Dermis microvascular lymphatic vessel endothelial cell (primary cell): ENCODE results near the gene PCSK1N. TPM values are rescaled to one million over a fixed set of nuclear protein-coding genes. Genes with fewer than 3 reads are reported as not detected.
"Not testable (repeated sequence)": the region's sequence is repeated elsewhere in the genome, so short reads cannot be mapped to it uniquely, and the experiment has no call there.

Experiments used
- DNase-seq, 2 donors: peaks; one replicate each; pipeline versions ENCODE4 v3.0.0 to v3.0.0-alpha.2; 2010; ENCODE audit warnings: low read depth in 2 of 2
- total RNA-seq: library from RNA; depleted of rRNA; stranded (reverse); fragments of >200 nt; gene quantifications from 2 replicates; pipeline ENCODE4 v1.2.1, GENCODE V29; 2014

The PCSK1N gene
- total RNA-seq, 1 donor from 2014 or later: under 0.01 TPM

DNA sequence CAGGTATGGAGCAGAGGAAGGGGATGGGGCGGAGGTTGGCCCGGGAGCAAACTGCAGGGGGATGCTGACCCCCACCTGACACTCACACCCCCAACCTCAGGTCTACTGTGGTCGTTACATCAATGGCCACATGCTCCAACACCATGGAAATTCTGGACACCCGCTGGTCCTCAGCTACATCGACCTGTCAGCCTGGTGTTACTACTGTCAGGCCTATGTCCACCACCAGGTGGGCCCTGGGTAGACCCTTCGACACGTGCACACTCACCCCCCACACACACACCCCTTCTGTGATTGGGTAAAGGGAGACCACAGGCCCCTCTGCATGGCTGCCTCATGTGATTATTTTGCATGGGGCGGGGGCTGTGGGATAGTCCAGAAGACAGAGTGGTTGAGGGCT, 11.3 kb downstream of the PCSK1N start:
- DNase-seq: no peak

DNA sequence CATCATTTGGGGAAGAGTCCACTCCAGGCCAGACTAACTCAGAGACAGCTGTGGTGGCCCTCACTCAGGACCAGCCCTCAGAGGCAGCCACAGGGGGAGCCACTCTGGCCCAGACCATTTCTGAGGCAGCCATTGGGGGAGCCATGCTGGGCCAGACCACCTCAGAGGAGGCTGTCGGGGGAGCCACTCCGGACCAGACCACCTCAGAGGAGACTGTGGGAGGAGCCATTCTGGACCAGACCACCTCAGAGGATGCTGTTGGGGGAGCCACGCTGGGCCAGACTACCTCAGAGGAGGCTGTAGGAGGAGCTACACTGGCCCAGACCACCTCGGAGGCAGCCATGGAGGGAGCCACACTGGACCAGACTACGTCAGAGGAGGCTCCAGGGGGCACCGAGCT, 12.4 kb downstream of the PCSK1N start:
- DNase-seq: no peak

DNA sequence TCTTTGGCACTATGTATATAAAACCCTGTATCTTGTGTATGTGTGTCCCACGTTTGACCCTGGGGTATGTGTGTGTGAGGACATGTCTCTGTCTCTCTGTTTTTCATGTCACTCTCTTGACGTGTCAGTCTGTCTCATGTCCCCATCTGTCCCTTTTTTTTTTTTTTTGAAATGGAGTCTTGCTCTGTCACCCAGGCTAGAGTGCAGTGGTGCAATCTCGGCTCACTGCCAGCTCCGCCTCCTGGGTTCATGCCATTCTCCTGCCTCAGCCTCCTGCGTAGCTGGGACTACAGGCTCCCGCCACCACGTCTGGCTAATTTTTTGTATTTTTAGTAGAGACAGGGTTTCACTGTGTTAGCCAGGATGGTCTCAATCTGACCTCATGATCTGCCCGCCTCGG, 16.0 kb downstream of the PCSK1N start:
- not testable (repeated sequence) for DNase-seq

DNA sequence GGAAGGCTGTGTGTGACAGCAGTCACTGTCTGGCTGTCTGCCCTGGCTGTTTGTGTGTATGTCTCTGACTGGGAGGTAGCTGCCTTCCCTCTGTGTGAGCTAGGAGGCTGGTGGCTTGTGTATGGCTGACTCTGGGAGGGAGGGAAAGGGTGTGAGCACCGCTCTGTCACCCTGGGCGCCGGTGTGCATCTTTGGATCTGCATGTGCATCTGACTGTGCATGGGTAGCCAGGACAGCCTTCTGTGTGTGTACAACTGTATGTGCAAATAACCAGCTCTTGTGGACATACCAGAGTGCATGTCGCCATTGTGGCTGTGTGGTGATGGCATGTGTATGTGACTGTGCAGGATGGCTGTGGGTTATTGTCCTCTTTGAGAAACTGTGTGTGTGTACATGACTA, 16.5 kb downstream of the PCSK1N start:
- no peak for DNase-seq

DNA sequence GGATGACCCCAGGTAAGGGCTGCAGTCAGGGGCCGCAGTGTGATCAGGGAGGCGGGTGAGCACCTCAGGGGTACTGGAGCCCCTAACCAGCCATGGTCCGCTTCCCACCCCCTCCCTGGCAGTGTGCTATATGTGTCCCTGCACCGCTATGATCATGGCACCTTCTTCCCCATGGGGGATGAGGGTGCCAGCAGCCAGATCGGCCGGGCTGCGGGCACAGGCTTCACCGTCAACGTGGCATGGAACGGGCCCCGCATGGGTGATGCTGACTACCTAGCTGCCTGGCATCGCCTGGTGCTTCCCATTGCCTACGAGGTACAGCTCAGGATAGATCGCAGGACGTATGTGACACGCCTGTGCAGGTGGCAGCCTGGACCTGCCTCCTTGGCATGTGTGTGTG, 17.3 kb downstream of the PCSK1N start:
- no peak for DNase-seq

DNA sequence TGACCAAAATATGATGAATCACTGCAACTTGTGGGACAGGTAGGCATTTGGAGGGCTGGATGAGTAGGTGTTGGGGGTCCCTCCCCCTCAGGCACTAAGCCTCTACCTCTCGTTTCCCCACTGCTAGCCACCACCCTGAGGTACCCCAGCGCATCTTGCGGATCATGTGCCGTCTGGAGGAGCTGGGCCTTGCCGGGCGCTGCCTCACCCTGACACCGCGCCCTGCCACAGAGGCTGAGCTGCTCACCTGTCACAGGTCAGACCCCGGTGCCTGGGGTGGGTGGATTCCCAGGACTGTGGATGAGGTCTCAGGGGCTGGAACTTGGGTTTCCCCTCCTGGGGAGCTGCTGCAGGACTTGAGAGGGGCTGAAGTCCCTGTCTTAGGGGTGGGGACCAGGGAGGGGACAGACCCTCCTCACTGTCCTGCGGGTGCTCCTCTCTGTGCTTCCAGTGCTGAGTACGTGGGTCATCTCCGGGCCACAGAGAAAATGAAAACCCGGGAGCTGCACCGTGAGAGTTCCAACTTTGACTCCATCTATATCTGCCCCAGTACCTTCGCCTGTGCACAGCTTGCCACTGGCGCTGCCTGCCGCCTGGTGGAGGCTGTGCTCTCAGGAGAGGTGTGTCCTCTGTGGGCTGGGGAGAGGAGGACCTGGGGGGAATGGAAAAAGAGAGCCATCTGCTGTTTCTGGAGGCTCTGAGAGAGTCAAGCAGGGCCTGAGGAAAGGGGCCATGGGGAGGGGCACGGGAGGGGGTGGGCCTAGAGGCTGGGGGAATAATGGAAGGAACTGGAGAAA, 19.2 kb downstream of the PCSK1N start:
- no peak for DNase-seq

DNA sequence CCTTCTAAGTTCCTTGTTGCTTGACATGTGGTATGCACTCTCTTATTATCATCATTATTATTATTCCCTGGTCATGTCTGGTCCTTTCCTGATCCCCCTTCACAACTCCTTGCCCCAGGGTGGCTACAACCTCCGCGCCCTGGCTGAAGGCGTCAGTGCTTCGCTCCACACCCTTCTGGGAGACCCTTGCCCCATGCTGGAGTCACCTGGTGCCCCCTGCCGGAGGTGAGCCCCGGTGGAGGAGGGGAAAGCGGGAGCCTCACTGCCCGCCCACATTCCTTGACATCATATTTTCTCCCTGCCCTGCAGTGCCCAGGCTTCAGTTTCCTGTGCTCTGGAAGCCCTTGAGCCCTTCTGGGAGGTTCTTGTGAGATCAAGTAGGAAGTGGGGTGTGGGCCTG, 20.1 kb downstream of the PCSK1N start:
- DNase-seq: no peak

DNA sequence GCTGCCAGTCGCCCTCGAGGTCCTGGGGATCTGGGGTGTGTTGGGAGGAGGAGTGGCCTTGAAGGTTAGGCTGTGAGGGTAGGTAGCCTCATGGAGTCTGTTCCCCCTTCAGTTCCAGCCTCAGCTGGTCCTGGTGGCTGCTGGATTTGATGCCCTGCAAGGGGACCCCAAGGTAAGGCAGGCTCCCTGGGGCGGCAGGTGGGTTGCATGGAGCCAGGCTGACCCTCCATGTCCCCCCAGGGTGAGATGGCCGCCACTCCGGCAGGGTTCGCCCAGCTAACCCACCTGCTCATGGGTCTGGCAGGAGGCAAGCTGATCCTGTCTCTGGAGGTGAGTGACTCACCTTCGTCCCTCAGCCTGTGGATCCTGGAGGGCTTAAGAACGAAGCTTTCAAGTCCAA, 20.7 kb downstream of the PCSK1N start:
- no peak for DNase-seq

DNA sequence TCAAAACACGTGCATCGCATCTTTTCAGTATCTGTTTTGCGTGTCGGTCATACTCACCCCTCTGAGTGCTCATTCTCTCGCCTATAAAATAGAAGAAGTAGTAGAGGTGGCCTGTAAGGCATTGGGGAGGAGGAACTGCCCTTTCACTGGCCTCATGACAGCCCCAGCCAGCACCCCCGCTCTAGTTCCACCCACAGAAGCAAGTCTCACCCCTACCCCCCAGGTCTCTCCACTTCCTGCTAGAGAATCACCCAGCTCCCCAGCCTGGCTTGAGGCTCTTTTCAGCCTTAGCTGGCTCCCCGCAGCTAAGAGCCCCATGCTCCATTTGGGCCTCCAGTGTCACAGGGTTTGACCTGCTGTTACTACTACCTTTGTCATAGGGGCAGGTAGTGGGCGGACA, 21.8 kb downstream of the PCSK1N start:
- DNase-seq: no peak

DNA sequence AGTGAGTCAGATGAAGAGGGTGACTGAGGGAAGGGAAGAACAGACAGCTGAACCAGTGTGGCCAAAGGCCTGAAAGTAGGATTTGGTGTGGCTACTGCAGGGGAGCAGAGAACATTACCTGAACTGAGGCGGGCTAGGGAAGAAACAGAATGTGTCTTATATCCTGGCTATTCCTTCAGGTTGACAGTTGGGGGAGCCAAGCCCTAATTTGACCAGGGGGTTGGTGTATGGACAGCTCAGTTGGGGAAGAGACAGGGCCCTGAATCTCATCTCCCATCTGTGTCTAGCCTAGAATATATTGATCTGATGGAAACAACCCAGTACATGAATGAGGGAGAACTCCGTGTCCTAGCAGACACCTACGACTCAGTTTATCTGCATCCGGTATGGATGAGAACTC, 29.3 kb downstream of the PCSK1N start:
- DNase-seq: no peak

DNA sequence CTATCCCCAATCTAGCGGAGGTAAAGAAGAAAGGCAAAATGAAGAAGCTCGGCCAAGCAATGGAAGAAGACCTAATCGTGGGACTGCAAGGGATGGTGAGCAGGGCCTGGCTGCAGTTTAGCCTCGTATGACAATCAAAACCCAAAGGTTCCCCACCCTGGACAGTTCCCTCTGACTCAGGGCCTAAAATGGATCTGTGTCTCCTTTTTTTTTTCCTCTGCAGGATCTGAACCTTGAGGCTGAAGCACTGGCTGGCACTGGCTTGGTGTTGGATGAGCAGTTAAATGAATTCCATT, 32.6 kb downstream of the PCSK1N start:
- DNase-seq: no peak

DNA sequence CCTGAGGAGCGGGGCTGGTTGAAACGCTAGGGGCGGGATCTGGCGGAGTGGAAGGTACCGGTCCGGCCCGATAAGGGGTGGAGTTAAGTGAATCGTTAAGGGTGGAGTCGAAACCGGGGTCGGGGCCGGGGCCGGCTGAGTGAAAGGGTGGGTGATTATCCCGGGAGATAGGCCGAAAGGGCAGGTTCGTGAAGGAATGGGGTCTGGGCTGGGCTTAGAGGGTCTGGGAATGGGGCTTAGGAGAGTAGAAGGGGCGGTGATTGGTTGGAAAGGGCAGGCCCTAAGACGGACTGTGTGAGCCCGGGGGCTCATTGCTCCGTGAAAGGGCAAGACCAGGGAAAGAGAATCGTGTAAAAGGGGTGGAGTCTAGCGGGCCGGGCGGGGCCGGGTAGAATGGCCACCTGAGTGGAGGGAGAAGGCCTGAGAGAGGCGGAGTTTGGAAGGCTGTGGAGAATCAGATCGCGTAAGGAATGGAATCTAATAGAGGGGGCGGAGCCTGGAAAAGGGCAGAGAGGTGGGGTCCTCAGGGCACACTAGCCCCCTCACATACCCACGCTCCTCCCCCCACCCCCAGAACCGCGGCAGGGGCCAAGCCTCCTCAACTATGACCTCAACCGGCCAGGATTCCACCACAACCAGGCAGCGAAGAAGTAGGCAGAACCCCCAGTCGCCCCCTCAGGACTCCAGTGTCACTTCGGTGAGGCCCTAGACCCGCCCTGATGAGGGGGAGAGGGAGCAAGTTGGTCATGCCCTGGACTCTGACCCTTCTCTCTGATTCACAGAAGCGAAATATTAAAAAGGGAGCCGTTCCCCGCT, 33.1 kb downstream of the PCSK1N start:
- peak; percentile 54 to 85 for DNase-seq

DNA sequence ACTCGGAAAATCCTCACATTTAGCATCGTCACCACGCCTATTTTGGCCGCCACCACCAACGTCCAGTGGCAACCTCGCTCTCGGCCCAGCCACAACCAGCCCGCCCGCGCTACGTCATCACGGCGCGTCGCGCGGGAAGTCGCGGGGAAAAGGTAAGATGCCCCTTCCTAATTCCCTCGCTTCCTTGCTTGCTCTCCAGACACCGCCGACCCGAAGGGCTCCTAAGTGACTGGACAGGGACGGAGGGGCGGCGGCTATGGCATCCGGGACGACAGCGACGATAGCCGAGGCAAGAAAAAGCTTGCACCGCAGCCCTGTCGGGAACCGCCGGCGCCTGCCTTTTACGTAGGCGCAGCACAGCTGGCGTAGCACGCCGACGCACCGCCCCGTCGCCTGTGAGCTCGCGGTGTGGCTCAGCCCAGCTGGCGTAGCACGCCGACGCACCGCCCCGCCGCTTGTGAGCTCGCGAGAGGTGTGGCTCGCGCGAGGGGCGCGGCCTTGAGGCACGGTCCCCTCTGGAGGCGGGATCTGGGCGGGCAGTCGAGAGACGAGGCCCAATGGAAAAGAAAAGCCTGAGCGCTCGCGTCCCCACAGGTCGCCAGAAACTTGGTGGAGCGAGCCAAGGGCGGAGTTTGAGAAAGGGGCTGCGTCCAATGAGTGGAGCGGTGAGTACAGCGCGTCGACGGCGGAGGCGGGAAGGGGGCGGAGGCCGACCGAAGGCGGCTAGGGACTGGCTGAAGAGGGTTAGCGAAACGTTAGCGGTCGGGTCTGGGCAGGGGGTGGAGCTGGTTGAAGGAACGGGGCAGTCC, 33.9 kb downstream of the PCSK1N start, which contains the start of gene HDAC6:
HDAC6 (plus strand) TSS at position 788 of the 809 bp plus-strand sequence. CDS start 626 bp downstream, outside the sequence.
- peak; percentile 96 to 99 for DNase-seq

DNA sequence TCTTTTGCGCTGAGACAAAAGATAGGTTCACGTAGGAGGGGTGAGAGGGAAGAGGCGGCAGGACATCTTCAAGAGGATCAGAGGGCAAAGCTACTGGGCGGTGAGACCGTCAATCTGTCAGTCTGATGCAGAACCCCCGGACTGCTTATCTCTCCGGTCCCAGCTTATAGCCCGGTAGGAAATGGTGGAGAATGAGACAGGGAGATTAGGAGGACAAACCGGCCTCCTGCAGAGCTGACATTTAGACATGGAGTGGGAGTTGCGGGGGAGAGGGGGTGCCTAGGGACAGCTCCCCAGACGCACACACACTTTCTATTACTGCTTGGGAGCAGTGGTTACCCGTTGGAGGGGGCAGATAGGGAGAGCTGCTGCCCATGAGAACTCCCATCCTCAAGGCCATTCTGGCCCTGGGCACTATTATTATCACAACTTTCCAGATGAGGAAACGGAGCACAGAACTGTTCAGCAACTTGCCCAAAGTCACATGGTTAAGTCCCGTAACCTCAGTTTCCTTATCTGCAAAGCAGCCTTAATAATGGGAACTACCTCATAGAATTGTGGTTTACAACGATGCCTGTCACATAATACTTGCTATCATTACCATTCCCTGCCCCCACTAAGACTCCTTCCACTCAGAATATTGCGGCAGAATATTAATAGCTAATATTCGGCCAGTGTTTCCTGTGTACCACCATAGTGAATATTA, 34.7 kb downstream of the PCSK1N start:
- no peak for DNase-seq

DNA sequence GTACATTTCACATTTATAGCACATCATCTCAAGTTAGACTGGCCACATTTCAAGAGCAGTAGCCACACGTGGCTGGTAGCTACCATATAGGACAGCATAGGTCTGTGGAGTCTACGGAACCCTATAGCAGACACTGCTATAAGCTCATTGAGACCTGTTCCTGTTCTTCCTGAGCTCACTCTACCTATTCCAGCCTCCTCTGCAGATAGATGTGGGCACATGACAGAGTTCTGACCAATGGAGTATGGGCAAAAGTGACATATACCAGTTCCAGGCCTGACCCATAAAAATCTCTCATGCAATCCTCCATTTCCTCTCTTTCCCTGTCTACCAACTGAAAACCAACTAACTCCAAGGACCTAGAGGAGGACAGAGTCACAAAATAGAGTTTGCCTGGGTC, 37.1 kb downstream of the PCSK1N start:
- DNase-seq: no peak

DNA sequence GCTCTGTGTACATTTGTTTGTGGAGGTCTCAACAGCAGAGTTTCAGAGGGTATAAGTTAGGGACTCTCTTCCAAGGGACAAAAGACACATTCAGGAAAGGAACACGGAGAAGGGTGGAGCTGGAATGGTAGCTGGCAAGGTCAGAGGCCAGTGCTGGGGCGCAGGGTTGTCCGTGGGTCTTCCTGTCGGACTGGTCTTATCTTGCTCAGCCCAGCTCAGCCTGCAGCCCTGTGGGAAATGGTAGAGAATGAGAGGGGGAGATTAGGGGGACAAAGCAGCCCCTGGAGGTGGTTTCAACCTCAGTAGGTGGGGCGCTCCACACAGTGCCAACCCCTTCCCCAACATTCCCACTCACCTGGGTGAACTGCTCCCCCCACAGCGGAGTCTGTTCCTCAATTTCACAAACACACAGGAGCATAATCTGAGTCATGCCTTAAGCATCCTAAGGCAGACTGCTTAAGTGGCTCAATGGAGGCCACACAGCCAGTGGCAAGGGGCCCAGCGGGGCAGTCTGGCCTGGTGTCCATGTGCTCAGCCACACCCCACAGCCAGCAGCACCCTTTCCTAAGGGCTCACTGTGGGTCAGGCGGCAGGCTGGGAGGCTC, 40.4 kb downstream of the PCSK1N start:
- DNase-seq: no peak

DNA sequence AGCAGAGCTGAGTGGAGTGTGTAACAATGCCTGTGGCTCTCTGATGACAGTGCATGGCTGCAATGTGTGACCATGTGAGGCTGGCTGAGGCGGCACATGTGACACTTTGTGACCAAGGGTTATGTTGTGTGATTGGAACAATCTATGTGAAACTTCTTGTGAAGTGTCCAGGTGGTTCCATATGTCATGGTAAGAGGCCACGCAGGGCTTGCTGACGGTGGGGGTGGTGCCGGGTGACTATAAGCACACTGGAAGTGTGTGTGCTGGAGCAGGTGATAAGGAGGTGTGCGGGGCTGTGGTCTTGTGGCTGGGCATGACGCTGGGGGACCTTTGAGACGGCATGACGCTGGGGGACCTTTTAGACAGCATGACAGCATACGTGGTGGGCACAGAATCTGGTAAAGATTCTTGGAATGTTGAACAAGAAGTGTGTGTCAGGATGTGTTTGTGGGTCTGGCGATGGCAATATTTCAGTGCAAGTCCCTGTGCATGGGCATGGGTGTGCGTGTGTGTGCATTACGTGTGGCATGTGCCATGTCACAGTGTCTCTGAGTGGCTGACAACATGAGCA, 41.0 kb downstream of the PCSK1N start:
- DNase-seq: no peak

DNA sequence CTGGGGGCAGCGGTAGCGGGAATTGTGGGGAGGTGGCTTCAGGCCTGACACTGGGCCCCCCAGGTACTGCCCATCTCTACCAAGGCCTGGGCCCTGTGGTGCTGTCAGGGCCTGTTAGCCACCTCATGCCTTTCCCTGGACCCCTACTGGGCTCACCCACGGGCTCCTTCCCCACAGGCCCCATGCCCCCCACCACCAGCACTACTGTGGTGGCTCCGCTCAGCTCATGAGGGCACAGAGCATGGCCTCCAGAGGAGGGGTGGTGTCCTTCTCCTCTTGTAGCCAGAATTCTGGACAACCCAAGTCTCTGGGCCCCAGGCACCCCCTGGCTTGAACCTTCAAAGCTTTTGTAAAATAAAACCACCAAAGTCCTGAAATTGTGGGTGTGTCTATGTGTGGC, 41.5 kb downstream of the PCSK1N start:
- DNase-seq: no peak

DNA sequence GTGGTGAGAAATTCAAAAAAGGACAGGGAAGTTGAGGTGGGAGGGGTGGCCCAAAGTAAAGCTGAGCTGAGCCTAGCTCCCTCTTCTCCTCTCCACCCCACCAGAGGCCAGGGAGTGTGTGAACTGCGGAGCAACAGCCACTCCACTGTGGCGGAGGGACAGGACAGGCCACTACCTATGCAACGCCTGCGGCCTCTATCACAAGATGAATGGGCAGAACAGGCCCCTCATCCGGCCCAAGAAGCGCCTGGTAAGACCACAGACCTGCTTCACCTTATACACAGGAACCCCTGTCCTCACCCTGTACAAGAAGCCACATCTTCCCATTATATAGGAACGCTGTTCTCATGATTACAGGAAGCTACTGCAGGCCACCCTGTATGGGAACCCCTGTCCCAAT, 43.2 kb downstream of the PCSK1N start:
- DNase-seq: no peak

DNA sequence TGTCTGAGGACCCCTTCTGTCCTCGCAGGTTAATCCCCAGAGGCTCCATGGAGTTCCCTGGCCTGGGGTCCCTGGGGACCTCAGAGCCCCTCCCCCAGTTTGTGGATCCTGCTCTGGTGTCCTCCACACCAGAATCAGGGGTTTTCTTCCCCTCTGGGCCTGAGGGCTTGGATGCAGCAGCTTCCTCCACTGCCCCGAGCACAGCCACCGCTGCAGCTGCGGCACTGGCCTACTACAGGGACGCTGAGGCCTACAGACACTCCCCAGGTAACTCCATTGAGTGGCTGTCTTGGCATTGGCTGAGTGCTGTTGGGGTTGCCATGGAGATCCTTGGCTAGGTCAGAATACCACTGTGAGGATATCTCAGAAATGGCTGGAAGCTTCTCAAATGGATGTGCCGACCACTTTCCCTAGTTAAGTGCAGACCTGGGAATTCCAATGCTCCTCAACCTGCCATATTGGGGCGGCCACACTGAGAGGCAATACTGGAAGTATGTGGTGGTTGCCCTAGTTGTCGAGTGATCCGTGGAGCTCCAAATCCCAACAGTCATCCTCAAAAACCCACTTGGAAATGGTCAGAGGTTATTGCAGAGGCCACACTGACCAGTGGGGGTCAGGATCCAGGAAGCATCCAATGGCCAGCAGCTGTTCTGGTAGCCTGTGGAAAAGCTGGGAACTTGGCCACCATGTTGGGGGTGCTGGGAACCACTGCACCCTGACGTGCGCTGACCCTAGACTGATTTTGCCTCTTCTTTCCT, 44.2 kb downstream of the PCSK1N start:
- DNase-seq: no peak
